GM21515 (cell line): ENCODE data around the gene CTNNA2.
A peak's percentile ranks its signal among the peaks of the same experiment; 100 is the strongest.

Experiments used
- ATAC-seq: cut with Tn5 transposase; IDR thresholded peaks from one replicate; pipeline ENCODE4 v1.9.1; 2021; ENCODE audit not compliant: unreplicated experiment

CTNNA2 gene

DNA sequence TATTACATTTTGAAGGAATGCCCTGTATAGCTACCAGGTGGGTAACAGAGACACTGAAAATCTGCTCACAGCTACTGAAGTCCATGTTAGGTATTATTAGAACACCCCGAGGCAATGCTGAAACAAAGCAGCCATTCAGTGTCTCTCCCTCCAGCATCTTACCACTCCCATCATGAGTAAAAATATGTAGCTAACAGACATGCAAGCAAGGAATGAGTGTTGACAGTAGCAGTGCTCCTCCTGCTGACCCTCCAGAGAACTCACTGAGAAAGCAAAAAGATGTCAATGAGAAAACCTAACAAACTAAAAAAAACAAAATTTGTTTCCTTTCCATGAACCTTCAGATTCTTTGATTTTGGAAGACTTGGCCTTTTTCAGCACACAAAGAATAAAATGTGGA is 397.8 kb downstream of the CTNNA2 start:
- no peak for ATAC-seq

DNA sequence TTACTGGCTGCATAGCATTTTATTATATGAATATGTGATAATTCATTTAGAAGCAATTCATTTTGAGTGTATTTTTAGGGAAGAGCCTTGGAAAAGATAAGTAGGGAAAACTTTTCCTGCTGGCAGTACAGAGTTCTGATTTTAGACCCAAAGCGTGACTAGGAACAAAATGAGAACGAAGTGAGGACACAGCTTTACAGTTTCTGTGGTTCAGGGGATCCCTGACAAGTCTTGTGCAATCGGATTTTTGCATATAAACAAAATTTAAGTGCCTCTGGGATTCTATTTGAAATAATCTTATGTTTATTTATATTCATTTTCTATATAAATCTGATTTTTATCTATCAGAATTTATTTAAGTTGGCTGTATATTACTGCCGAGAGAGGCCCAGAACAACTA is 402.6 kb downstream of the CTNNA2 start:
- no peak for ATAC-seq

DNA sequence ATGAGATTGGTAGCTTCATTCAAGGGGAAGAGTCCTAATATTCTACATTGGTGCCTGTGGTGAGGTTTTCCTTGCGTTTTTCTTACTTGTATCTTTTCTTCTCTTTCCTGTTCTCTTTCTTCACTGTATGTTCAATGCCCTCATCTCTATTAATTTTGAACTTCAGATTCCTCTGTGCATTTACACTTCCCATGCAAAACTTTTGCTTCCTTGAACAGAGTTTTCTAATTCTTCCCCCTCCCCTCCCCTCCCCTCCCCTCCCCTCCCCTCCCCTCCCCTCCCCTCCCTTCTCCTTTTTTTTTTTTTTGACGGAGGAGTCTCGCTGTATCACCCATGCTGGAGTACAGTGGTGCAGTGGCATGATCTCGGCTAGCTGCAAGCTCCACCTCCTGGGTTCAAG is 403.4 kb downstream of the CTNNA2 start:
- ATAC-seq: no peak

DNA sequence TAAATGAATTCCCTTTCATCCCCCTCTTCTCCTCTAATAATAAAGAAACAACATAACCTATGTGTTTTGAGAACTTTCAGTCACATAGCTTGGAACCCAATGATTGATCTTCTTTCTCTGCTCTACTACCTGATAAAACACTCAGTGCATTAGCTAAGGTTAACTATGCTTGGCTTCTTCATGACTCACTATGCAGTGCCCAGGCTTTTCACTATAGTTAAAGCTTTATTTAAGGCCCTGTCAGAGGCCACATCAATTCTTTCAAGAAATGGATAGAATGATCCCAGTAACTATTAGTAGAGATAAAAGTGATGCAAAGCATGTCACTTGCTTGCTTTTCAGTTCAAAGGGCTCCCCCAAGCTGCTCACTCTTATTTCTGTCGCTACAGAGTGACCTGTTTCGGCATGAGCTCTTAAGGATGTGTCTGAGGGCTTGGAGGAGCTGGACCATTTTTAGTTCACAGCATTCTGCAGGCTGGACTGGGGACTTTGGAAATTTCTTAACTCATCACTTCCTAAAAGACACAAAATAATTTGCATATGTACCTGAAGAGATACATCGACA is 407.7 kb downstream of the CTNNA2 start:
- ATAC-seq: no peak

DNA sequence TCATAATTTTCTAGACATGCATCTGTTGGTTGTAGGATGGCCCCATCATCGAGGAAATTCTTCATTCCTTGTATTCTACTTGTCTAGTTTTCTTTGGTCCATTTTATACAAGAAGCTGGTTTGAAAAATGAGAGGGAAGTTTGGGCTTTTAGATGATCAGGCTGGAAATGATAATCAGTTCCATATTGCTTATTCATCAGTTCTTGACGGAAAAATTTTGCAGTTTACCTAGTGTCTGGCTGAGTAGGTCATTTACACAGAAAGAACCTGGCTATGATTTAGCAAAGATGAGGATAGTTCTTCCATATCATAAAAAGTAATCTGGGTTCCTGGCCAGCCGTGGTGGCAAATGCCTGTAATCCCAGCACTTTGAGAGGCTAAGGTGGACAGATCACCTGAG is 416.8 kb downstream of the CTNNA2 start:
- no peak for ATAC-seq

DNA sequence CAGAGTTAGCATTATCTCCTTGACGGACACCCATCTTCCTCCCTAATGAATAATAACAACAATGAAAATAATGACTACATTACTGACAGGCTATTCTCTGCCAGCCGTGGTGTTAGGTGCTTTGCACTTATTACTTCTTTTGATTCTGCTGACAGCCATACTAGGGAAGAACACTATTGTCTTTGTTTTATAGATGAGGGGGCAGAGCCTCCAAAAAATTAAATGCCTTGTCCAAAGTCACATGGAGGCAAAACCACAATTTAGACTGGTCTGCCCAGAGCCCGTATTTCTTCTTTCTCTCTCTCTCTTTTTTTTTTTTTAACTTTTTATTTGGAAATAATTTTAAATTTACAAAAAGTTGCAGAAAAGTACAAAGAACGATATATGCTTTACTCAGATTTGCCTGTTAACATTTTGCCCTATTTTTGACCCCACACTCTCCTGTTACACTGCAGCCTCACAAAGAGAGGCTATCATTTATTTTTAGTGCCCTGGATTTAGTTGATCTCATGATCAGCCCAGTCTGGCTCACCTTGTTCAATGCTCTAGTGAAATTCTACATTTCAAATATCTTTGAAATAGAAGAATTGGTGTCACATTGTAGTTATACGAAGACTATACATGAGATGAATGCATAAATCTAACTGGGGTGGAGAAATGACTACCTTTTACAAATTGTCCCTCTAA is 422.3 kb downstream of the CTNNA2 start:
- no peak for ATAC-seq

DNA sequence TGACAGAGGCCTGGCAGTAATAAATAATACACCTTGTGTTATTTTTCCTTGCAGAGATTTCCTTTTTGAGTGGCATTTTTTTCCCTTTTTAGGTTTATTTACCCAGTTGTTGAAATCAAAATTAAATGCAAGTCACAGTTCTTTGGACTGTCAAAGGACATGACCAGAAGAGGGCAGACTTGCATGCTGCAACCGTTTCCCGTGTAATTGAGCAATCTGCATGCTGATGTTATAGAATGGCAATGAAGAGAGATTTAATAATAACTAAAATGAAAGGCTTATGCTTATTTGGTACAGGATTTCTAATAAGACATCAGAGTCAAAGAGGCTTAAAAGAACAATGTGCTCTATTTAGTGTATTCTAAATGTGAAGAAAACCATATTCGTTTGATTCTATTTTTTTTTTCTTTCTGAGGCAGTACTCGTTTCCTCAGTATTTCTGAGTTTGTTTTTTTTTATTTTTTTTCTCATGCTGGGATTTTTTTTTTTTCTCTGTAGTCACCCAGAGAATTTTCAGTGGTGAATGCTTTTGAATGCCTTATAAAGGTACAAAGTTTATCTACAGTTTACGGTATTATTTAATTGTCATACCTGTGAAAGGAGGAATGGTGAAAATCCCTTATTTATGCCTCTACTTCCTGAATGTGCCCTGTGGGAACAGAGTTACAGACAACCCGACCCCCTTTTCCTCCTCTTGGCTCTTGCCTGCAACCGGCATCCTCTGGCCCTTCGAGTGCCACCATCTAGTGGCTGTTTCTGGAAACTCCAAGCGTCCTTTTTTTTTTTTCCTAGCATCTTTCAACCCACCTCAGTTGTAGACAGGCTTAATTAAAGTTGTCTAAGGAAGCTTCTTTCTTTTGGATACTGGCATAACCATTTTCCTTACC is 423.2 kb downstream of the CTNNA2 start:
- ATAC-seq: peak; percentile 61

DNA sequence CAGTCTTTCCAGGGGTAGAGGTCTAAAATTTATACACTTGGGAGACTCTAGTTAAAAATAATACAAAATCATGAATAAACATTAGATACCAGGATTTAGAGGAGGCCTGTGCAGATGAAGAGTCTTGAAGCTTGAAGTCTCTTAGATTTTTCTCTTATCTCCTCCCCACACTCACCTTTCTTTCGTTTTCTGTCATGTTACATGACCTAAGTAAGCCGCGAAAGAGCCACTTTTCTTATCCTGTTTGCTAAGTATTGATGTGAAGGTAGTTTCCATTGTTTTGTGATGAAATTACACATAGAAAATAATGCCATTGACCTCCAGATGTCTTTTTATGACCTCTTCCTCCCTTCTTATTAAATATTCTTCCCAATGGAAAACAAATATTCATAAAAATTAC is 423.9 kb downstream of the CTNNA2 start:
- no peak for ATAC-seq

DNA sequence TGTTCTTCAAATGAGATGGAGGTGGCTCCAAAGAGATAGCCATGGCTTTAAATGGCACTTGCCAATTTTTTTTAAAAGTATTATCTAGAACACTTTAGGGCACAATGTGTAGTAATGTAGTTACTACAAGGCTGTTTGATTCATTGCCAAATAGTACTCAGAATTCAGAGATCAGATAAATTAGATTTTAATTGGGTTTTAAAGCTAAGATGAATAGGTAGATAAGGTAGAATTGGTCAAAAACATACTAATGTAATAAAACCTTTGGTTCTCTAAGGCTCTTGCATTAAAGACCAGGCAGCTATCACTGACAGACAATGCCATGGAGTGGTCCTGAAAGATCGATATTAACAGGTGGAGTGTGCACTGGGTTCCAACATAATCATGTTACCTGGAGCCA is 425.8 kb downstream of the CTNNA2 start:
- no peak for ATAC-seq

DNA sequence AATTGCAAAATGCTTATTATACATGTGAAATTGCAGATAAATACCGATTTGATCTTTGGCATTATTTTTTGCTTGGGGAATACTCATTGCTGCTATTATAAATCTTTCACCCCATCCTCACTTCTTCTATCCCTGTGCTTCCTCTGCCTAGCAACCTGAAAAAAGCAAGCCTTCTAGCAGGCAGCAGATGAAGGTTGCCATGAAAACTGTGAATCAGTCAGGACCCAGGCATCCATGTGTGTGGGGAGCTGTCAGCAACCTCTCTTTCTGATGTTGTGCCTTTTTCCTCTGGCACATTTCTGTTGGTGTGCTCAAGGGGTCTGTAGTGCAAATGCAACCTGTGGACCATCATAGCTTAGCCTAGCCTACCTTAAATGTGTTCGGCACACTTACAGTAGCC is 427.5 kb downstream of the CTNNA2 start:
- ATAC-seq: no peak

DNA sequence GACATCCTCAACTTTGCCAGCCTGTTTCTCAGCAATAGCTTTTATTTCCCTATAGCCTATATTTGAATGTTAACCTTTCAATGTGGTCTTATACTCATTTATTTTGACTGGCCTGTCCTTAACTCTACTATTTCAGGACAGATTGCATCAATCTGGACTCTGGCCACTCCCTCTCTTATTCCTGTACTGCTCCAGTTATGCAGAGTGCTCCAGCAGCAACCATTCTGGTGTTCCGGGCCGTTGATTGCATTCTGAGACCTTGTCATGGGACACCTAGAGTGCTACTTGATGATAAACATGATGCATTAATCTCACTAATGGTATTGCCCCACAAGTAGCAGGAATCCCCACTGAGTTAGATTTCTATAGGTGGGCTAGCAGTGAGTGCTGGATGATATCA is 428.3 kb downstream of the CTNNA2 start:
- ATAC-seq: no peak

DNA sequence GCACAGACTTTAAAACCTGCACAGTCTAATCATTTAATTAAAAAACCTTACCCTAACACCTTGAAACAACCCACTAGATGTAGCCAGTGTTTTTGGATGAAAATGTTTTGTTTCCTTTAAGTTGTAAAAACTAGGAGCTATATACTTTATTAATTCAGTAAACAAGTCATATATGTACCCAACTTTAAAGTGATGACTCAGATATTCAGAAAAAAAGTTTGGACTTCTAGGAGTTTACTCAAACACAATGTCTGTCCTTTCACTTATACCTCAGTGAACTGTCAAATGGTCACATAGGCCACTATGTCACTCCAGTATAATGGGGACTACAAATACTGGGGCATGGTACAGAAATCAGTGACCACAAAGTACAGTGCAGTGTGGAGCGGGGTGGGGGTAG is 431.4 kb downstream of the CTNNA2 start:
- no peak for ATAC-seq

DNA sequence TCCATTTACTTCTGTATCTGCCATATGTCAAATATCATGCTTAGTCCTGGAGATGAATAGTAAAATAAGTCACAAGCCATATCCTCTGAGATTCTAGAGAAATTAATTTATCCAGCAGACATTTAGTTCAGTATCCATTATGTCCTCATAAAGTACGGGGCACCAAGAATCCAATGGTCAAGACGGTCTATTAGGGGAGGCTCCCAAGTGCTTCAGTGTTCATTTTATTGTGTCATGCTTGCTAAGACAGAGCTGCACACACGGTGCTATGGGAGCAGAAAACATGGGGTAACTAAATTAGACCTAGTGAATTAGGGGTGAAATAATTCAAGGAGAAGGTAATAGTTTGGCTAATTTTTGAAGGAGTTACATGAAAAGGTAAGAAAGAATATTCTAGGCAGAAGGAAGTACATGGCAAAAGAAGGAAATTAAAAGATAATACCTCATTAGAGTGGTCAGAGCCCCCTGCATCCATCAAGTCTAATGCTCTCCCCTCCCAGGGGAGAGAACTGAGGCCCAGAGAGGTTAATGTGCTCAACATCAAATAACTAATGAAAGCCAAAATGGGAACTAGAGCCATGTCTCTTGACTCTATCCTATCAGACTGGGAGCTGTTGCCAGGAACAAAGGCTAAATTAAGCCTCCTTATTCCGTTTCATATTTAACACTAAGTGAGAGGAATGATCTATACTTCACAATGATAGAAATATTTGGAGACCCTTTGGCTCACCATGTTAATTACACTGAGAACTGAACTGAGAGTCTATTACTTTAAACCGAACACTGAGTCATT is 433.0 kb downstream of the CTNNA2 start:
- ATAC-seq: no peak

DNA sequence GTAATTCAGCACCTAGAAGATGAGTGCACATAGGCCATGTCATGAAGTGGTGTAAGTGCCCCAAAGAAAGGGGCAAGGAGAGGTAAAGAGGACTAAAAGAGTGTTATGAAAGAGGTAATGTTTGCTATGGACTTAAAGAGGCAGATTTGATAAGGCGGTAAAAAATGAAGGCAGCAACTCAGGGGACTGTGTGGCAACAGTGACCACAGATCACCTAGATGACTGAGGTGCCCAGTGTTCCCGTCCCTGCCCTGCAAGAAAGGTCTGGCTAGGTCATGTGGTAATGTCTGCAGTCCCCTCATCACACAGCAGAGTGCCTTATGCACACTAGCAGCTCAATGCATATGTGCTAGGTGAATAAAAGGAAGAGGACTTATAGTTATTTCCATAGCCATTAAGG is 434.9 kb downstream of the CTNNA2 start:
- no peak for ATAC-seq

DNA sequence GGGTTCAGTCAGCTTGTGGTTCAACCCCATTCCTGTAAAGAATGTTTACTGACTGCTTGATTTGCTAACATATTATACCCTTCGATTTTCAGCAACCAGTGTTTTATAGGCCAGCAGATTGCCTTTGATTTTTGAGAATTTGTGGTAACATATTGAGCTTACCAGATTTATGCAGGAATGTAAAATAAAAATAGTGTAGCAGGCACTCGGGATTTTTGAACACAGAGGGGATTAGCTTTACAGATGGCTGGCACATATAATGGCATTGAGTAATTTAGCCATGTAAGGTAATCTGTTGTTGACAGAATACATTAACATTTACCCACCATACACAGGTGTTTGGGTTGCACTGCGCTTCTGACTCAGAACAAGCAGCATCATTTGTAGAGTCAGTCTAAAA is 437.7 kb downstream of the CTNNA2 start:
- ATAC-seq: no peak

DNA sequence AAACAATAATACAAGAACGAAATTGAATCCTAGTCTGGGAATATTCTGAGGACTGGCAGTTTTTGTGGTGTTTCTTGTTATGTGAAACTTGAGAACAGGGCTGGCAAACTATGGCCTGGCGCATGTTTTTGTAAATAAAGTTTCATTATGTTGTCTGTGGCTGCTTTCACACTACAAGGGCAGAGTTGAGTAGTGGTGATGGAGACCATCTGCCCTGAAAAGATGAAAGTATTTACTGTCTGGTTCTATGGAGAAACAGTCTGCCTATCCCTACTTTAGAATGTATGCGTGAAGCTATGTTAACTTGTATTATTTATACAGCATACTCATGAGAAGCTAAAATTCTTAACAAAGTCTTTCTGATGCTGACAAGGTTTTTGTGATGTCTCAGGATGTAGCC is 439.8 kb downstream of the CTNNA2 start:
- no peak for ATAC-seq

DNA sequence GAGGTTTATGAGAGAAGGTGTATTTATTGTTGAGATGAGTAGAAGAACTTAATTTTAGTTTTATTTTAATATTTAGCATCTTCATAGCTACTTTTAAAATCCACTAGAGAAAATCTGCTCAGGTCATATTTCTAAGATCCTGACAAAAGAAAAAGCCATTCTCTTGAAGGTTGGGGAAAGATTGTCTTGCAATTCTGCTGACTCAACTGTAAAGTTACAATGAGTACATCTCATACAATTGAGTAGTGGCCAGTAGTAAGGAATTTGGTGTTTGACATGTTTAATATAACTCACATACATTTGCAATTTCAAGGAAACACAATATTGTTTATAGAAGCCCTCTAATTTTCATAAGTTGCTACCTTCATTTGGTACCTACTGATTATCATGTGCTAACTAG is 447.2 kb downstream of the CTNNA2 start:
- no peak for ATAC-seq

DNA sequence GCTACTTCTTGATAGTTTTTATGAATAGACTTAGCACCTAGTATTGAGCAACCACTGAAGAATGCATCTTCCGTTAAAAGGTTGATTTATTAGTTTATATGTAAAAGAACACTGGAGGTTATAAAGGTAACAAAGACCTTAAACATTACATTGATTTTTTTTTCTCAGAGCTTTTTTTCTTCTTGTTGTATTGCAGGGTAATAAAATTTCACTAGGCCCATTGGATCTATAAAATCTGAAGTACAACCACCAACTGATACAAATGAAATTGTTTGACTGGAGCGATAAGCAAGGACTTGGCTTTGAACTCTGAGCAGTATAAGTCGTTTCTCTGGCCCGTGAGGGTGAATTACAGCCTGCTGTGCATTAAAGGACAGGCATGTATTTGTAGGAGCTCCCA is 447.7 kb downstream of the CTNNA2 start:
- ATAC-seq: no peak

DNA sequence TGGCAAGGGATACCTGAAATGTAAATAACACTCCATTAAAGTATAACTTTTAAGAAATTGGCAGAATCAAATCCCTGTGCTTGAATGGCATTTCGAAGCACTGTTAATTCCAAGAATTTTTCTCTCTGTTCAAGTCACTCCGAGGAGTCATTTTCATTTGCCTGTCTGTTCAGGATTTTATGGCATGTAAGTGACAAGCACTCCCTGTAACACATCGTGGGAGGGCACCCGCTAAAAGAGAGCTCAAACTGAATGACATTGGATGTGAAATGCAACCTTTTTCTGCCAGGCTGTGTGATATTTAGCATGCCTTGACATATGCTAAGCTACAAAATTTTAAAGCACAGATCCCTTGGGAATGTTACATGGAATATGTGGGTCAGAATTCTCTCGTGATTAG is 452.1 kb downstream of the CTNNA2 start:
- ATAC-seq: no peak

DNA sequence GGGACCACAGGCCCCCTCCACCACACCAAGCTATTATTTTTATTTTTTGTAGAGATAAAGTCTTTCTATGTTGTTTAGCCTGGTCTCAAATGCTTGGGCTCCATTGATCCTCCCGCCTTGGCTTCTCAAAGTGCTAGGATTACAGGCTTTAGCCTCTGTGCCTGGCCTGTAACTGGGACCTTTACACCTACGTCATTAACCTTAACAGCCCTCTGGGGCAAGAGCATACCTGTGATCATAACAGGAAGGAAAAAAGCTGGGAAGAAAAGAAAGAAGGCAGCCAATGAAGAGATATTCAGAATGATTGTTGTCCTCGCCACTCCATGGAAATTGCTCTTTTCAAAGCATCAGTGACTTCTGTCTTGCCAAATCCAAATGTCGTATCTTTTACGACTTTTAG is 453.5 kb downstream of the CTNNA2 start:
- ATAC-seq: no peak

DNA sequence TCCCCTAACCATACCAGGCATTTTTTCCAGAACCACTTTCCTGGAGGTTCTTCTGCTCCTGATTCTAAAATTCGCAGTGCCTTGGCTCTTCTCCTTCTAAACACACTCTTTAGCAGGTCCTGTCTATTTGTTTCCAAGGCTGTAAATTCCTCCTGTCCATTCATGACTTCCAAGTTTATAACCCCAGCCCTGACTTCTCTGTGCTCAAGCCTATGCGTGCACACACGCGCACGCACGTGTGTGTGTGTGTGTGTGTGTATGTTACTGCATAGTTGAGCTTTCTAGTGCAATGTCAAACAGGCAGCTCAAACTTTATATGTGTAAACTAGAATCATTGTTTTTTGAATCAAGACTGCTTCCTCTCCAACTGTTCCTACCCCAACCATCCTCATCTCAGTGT is 454.0 kb downstream of the CTNNA2 start:
- ATAC-seq: no peak
